Subcutaneous adipose tissue (tissue), 4 donors: Measurements from ENCODE around the gene PLXDC1. TPM values are rescaled to one million over a fixed set of nuclear protein-coding genes. Genes with fewer than 3 reads are reported as not detected.

Source experiments
- CTCF ChIP-seq: fragments of 450-650 bp; IDR thresholded peaks from one replicate; pipeline ENCODE4 v1.5.1; 2016; ENCODE audit warnings: low read depth, mild to moderate bottlenecking, control low read depth, antibody characterized with exemption, moderate library complexity
- total RNA-seq, 4 donors: library from RNA; depleted of rRNA; stranded (reverse); fragments of >200 nt; gene quantifications; one replicate each; pipeline ENCODE4 v1.1.0, GENCODE V29; 2016

PLXDC1 gene
- total RNA-seq, 4 donors from 2014 or later = 1.7 to 13.3 (median 5.6) TPM

GRCh38 chr17:39079836-39080235 is 71.6 kb downstream of the PLXDC1 start:
- TF ChIP-seq CTCF = no peak

- TF ChIP-seq CTCF = no peak
These were observed 73.6 kb downstream of the PLXDC1 start for GRCh38 chr17:39077866-39078265.

- TF ChIP-seq CTCF = no peak
These were observed 74.2 kb downstream of the PLXDC1 start for GRCh38 chr17:39077252-39077651.

- no peak for TF ChIP-seq CTCF
These were observed 76.8 kb downstream of the PLXDC1 start for GRCh38 chr17:39074676-39075075.

- TF ChIP-seq CTCF = no peak
These were observed 77.5 kb downstream of the PLXDC1 start for GRCh38 chr17:39073916-39074315.

GRCh38 chr17:39073353-39073752 is 78.1 kb downstream of the PLXDC1 start:
- no peak for TF ChIP-seq CTCF

- TF ChIP-seq CTCF = no peak
These were observed 79.9 kb downstream of the PLXDC1 start for GRCh38 chr17:39071573-39071972.
